Liver (tissue), 9 donors: ENCODE results near the gene BRSK1. TPM values are rescaled to one million over a fixed set of nuclear protein-coding genes. Genes with fewer than 3 reads are reported as not detected.

ENCODE experiments used
- DNase-seq: peaks from one replicate; pipeline ENCODE4 v3.0.0-alpha.2; 2017; ENCODE audit warnings: low spot score
- H3K27ac ChIP-seq, 2 donors: one replicate each; pipeline ENCODE4 v1.7.0; 2013; ENCODE audit warnings: inconsistent platforms in 2 of 2, low read length in 2 of 2, control low read depth in 1 of 2, low read depth in 1 of 2, mild to moderate bottlenecking in 1 of 2
- H3K27me3 ChIP-seq, 4 donors: one replicate each; pipeline versions ENCODE4 v1.6.1 to v1.7.0; 2013; ENCODE audit warnings: low read length in 3 of 4, inconsistent platforms in 1 of 4, mild to moderate bottlenecking in 1 of 4, moderate library complexity in 1 of 4; ENCODE audit not compliant: control insufficient read depth in 4 of 4, insufficient read depth in 4 of 4
- H3K36me3 ChIP-seq, 4 donors: one replicate each; pipeline versions ENCODE4 v1.6.1 to v1.7.0; 2013; ENCODE audit warnings: low read length in 3 of 4, mild to moderate bottlenecking in 3 of 4, low read depth in 1 of 4, moderate library complexity in 1 of 4; ENCODE audit not compliant: control insufficient read depth in 4 of 4, insufficient read depth in 3 of 4
- H3K4me1 ChIP-seq, 4 donors: one replicate each; pipeline versions ENCODE4 v1.6.1 to v1.7.0; 2013; ENCODE audit warnings: low read length in 3 of 4, mild to moderate bottlenecking in 3 of 4, moderate library complexity in 1 of 4; ENCODE audit not compliant: control insufficient read depth in 4 of 4, insufficient read depth in 4 of 4
- H3K4me3 ChIP-seq, 3 donors: one replicate each; pipeline versions ENCODE4 v1.6.1 to v1.7.0; 2013; ENCODE audit warnings: low read length in 3 of 3, control low read depth in 1 of 3, low read depth in 1 of 3, mild to moderate bottlenecking in 1 of 3
- H3K9ac ChIP-seq, 2 donors: one replicate each; pipeline ENCODE4 v1.7.0; 2013; ENCODE audit warnings: low read length in 2 of 2, mild to moderate bottlenecking in 2 of 2, moderate library complexity in 2 of 2, control low read depth in 1 of 2, low read depth in 1 of 2
- H3K9me3 ChIP-seq, 4 donors: one replicate each; pipeline versions ENCODE4 v1.6.1 to v1.7.0; 2013; ENCODE audit warnings: low read length in 3 of 4; ENCODE audit not compliant: control insufficient read depth in 4 of 4
- EGR1 ChIP-seq, 2 donors: IDR thresholded peaks; 2 replicates each; pipeline ENCODE4 v1.6.1; 2016 to 2018; ENCODE audit warnings: antibody characterized with exemption in 2 of 2, low read depth in 2 of 2
- FOXA1 ChIP-seq: IDR thresholded peaks from 2 replicates; pipeline ENCODE4 v1.6.1; 2016; ENCODE audit warnings: antibody characterized with exemption
- FOXA2 ChIP-seq: IDR thresholded peaks from 2 replicates; pipeline ENCODE4 v1.6.1; 2016; ENCODE audit warnings: antibody characterized with exemption
- GABPA ChIP-seq, 2 donors: IDR thresholded peaks in 1 of 2; conservative IDR thresholded peaks in 1 of 2; 2 replicates each; pipeline ENCODE4 v1.6.1; 2016; ENCODE audit warnings: antibody characterized with exemption in 2 of 2, mild to moderate bottlenecking in 1 of 2, moderate library complexity in 1 of 2
- HNF4A ChIP-seq, 2 donors: conservative IDR thresholded peaks; 2 replicates each; pipeline ENCODE4 v1.6.1; 2016; ENCODE audit warnings: antibody characterized with exemption in 2 of 2, mild to moderate bottlenecking in 2 of 2
- HNF4G ChIP-seq: IDR thresholded peaks from 2 replicates; pipeline ENCODE4 v1.6.1; 2016; ENCODE audit warnings: antibody characterized with exemption
- JUND ChIP-seq, 2 donors: IDR thresholded peaks; 2 replicates each; pipeline ENCODE4 v1.6.1; 2016; ENCODE audit warnings: antibody characterized with exemption in 2 of 2
- NR2F2 ChIP-seq: IDR thresholded peaks from 2 replicates; pipeline ENCODE4 v1.6.1; 2016; ENCODE audit warnings: antibody characterized with exemption
- RAD21 ChIP-seq, 2 donors: IDR thresholded peaks; 2 replicates each; pipeline ENCODE4 v1.6.1; 2016; ENCODE audit warnings: antibody characterized with exemption in 2 of 2, mild to moderate bottlenecking in 2 of 2
- RXRA ChIP-seq, 2 donors: IDR thresholded peaks; 2 replicates each; pipeline ENCODE4 v1.6.1; 2017 to 2018; ENCODE audit warnings: antibody characterized with exemption in 2 of 2, mild to moderate bottlenecking in 1 of 2
- SP1 ChIP-seq: IDR thresholded peaks from 2 replicates; pipeline ENCODE4 v1.6.1; 2018; ENCODE audit warnings: antibody characterized with exemption, mild to moderate bottlenecking
- TAF1 ChIP-seq: conservative IDR thresholded peaks from 2 replicates; pipeline ENCODE4 v1.6.1; 2016; ENCODE audit warnings: antibody characterized with exemption, mild to moderate bottlenecking
- YY1 ChIP-seq: IDR thresholded peaks from 2 replicates; pipeline ENCODE4 v1.6.1; 2016; ENCODE audit warnings: antibody characterized with exemption, mild to moderate bottlenecking
- WGBS: extraction: QIAGEN DNeasy Blood & Tissue Kit; methylation state at CpG from one replicate; pipeline ENCODE4 v1.1.7; 2013; 5-methylcytosine and 5-hydroxymethylcytosine counted together
- polyA plus RNA-seq, 2 donors: library from polyadenylated mRNA; stranded (reverse) in 1 of 2; unstranded in 1 of 2; fragments of 200-250 nt in 1 of 2; fragments of >200 nt in 1 of 2; fragmentation: Nextera tagmentation in 1 of 2; extraction: Ambion mirVana in 1 of 2; gene quantifications; one replicate each; pipeline versions ENCODE4 v1.2.1 to v1.2.3, GENCODE V29; 2013 to 2015
- total RNA-seq, 2 donors: library from RNA; depleted of rRNA; stranded (reverse); fragments of >200 nt; gene quantifications; one replicate each; pipeline ENCODE4 v1.2.3, GENCODE V29; 2014
- TF ChIP-seq, protein P1 (sequence below): IDR thresholded peaks from 2 replicates; pipeline ENCODE4 v1.6.1; 2016; ENCODE audit warnings: antibody characterized with exemption
- TF ChIP-seq, protein P2 (sequence below): fragments of 150-350 bp; IDR thresholded peaks from 2 replicates; pipeline ENCODE4 v1.5.1; 2017; ENCODE audit warnings: improper control_type of control experiment, low read depth, low read length; ENCODE audit not compliant: missing input control
- TF ChIP-seq, protein P3 (sequence below): IDR thresholded peaks from 2 replicates; pipeline ENCODE4 v1.6.1; 2016; ENCODE audit warnings: antibody characterized with exemption
- TF ChIP-seq, protein P4 (sequence below): IDR thresholded peaks from 2 replicates; pipeline ENCODE4 v1.6.1; 2016; ENCODE audit warnings: antibody characterized with exemption
- TF ChIP-seq, protein P5 (sequence below): IDR thresholded peaks from 2 replicates; pipeline ENCODE4 v1.6.1; 2016; ENCODE audit warnings: antibody characterized with exemption, mild to moderate bottlenecking
- donor health status: healthy.
- donor health status: healthy.
- donor health status: healthy.
- donor health status: healthy.
- donor health status: healthy.

The BRSK1 gene
- total and polyA plus RNA-seq, 4 donors, result 0.10 to 0.65 (median 0.42) TPM; not detected in 1

DNA sequence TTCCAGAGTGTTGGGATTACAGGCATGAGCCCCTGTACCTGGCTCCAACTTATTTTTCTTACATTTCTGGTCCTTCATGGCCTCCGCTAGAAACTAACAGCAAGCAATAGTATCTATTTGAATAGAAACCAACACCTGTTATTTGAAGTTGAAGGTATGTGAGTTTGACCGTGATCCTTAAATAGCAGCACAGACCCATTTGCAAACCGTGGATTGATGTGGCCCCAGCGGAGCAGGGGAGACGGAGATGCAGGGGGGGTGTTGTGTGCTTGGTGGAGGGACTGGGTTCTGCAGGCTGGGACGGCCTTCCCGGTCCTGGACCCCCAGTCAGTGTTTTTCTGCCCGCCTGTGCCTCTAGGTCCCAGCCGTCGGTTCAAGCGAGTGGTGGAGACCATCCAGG, 24.5 kb downstream of the BRSK1 start:
- Histone ChIP-seq H3K4me1 (no peaks in the 10 kb centered on the region), H3K27me3 (peaks cover 0 to 4% (median 0%) of the 10 kb centered on the region in 4 donors), H3K9me3 (no peaks in the 10 kb centered on the region), H3K9ac (no peak overlapping the region), H3K36me3 (no peaks in the 10 kb centered on the region), H3K27ac (no peak overlapping the region), H3K4me3 (no peak overlapping the region)
- 92% methylated on average over 11 of the region's 11 CpGs for WGBS
- DNase-seq, result no peak
- TF ChIP-seq, protein P1, sequence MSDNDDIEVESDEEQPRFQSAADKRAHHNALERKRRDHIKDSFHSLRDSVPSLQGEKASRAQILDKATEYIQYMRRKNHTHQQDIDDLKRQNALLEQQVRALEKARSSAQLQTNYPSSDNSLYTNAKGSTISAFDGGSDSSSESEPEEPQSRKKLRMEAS, result no peak
- TF ChIP-seq, protein P2, sequence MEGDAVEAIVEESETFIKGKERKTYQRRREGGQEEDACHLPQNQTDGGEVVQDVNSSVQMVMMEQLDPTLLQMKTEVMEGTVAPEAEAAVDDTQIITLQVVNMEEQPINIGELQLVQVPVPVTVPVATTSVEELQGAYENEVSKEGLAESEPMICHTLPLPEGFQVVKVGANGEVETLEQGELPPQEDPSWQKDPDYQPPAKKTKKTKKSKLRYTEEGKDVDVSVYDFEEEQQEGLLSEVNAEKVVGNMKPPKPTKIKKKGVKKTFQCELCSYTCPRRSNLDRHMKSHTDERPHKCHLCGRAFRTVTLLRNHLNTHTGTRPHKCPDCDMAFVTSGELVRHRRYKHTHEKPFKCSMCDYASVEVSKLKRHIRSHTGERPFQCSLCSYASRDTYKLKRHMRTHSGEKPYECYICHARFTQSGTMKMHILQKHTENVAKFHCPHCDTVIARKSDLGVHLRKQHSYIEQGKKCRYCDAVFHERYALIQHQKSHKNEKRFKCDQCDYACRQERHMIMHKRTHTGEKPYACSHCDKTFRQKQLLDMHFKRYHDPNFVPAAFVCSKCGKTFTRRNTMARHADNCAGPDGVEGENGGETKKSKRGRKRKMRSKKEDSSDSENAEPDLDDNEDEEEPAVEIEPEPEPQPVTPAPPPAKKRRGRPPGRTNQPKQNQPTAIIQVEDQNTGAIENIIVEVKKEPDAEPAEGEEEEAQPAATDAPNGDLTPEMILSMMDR, result no peak
- no peak for TF ChIP-seq FOXA1
- TF ChIP-seq, protein P3, sequence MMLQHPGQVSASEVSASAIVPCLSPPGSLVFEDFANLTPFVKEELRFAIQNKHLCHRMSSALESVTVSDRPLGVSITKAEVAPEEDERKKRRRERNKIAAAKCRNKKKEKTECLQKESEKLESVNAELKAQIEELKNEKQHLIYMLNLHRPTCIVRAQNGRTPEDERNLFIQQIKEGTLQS, result no peak
- TF ChIP-seq GABPA (IDR thresholded peaks at IDR 0.05 in 1 of 2, conservative IDR thresholded peaks at IDR 0.05 in 1 of 2), result no peak
- no peak for TF ChIP-seq RXRA (IDR thresholded peaks at IDR 0.05)
- no peak for TF ChIP-seq FOXA2
- TF ChIP-seq JUND (IDR thresholded peaks at IDR 0.05), result no peak

DNA sequence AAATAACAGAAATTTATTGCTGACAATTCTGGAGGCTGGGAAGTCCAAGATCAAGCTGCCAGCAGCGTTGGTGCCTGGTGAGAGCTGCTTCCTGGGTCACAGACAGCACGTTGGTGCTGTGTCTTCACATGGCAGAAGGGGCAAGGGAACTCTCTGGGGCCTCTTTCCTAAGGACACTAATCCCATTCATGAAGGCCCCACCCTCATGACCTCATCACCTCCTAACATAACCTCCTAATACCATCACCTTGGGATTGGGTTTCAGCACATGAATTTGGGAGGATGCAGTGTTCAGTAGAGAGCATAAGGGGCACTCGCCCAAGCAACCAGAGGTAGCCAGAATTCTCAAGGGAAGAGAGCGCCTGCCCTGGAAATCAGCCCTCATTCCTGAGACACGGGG, 25.7 kb downstream of the BRSK1 start:
- Histone ChIP-seq H3K4me1 (no peaks in the 10 kb centered on the region), H3K36me3 (no peaks in the 10 kb centered on the region), H3K27me3 (peaks cover 0 to 4% (median 0%) of the 10 kb centered on the region in 4 donors), H3K4me3 (no peak overlapping the region), H3K9ac (no peak overlapping the region), H3K27ac (no peak overlapping the region), H3K9me3 (no peaks in the 10 kb centered on the region)
- 90% methylated on average over 5 of the region's 5 CpGs for WGBS
- no peak for DNase-seq
- TF ChIP-seq, protein P1, result no peak
- no peak for TF ChIP-seq TAF1
- no peak for TF ChIP-seq HNF4A (conservative IDR thresholded peaks at IDR 0.05)
- no peak for TF ChIP-seq FOXA1
- TF ChIP-seq, protein P4, sequence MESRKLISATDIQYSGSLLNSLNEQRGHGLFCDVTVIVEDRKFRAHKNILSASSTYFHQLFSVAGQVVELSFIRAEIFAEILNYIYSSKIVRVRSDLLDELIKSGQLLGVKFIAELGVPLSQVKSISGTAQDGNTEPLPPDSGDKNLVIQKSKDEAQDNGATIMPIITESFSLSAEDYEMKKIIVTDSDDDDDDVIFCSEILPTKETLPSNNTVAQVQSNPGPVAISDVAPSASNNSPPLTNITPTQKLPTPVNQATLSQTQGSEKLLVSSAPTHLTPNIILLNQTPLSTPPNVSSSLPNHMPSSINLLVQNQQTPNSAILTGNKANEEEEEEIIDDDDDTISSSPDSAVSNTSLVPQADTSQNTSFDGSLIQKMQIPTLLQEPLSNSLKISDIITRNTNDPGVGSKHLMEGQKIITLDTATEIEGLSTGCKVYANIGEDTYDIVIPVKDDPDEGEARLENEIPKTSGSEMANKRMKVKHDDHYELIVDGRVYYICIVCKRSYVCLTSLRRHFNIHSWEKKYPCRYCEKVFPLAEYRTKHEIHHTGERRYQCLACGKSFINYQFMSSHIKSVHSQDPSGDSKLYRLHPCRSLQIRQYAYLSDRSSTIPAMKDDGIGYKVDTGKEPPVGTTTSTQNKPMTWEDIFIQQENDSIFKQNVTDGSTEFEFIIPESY, result no peak
- TF ChIP-seq RAD21 (IDR thresholded peaks at IDR 0.05), result no peak
- no peak for TF ChIP-seq GABPA (IDR thresholded peaks at IDR 0.05 in 1 of 2, conservative IDR thresholded peaks at IDR 0.05 in 1 of 2)
- TF ChIP-seq, protein P2, result no peak
- no peak for TF ChIP-seq EGR1 (IDR thresholded peaks at IDR 0.05; ENCODE audit: low read depth in 2 of 2)
- TF ChIP-seq, protein P5, sequence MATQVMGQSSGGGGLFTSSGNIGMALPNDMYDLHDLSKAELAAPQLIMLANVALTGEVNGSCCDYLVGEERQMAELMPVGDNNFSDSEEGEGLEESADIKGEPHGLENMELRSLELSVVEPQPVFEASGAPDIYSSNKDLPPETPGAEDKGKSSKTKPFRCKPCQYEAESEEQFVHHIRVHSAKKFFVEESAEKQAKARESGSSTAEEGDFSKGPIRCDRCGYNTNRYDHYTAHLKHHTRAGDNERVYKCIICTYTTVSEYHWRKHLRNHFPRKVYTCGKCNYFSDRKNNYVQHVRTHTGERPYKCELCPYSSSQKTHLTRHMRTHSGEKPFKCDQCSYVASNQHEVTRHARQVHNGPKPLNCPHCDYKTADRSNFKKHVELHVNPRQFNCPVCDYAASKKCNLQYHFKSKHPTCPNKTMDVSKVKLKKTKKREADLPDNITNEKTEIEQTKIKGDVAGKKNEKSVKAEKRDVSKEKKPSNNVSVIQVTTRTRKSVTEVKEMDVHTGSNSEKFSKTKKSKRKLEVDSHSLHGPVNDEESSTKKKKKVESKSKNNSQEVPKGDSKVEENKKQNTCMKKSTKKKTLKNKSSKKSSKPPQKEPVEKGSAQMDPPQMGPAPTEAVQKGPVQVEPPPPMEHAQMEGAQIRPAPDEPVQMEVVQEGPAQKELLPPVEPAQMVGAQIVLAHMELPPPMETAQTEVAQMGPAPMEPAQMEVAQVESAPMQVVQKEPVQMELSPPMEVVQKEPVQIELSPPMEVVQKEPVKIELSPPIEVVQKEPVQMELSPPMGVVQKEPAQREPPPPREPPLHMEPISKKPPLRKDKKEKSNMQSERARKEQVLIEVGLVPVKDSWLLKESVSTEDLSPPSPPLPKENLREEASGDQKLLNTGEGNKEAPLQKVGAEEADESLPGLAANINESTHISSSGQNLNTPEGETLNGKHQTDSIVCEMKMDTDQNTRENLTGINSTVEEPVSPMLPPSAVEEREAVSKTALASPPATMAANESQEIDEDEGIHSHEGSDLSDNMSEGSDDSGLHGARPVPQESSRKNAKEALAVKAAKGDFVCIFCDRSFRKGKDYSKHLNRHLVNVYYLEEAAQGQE, result no peak
- TF ChIP-seq, protein P3, result no peak
- no peak for TF ChIP-seq HNF4G
- no peak for TF ChIP-seq RXRA (IDR thresholded peaks at IDR 0.05)
- no peak for TF ChIP-seq FOXA2
- no peak for TF ChIP-seq JUND (IDR thresholded peaks at IDR 0.05)
- no peak for TF ChIP-seq SP1
- TF ChIP-seq NR2F2, result no peak
- TF ChIP-seq YY1, result no peak
